VCaP (cell line): ENCODE results near the gene HIVEP3.

Experiments
- H3K27ac ChIP-seq: fragments of 450-650 bp; 2 replicates; pipeline ENCODE4 v1.5.1; 2017
- CTCF ChIP-seq: fragments of 450-650 bp; conservative IDR thresholded peaks from 2 replicates; pipeline ENCODE4 v1.5.1; 2017; ENCODE audit warnings: mild to moderate bottlenecking, moderate library complexity

HIVEP3 gene

GRCh38 chr1:41541592-41541952, 377.1 kb downstream of the HIVEP3 start:
- no peak overlapping the region for H3K27ac ChIP-seq
- no peak for TF ChIP-seq CTCF

- no peak for TF ChIP-seq CTCF
- no peak overlapping the region for H3K27ac ChIP-seq
These were observed 377.7 kb downstream of the HIVEP3 start for GRCh38 chr1:41540886-41541591.

- no peak for TF ChIP-seq CTCF
These were observed 378.7 kb downstream of the HIVEP3 start for GRCh38 chr1:41539999-41540398.

GRCh38 chr1:41539418-41539805, 379.3 kb downstream of the HIVEP3 start:
- H3K27ac ChIP-seq, result no peak overlapping the region
- no peak for TF ChIP-seq CTCF

More at GRCh38 chr1:41539999-41540398, 378.7 kb downstream of the HIVEP3 start:
- no peak overlapping the region for H3K27ac ChIP-seq

- TF ChIP-seq CTCF, result no peak
- H3K27ac ChIP-seq, result no peak overlapping the region
These were observed 379.8 kb downstream of the HIVEP3 start for GRCh38 chr1:41538741-41539417.

- no peak overlapping the region for H3K27ac ChIP-seq
- TF ChIP-seq CTCF, result no peak
These were observed 380.9 kb downstream of the HIVEP3 start for GRCh38 chr1:41537788-41538351.

- no peak for TF ChIP-seq CTCF
- H3K27ac ChIP-seq, result no peak overlapping the region
These were observed 381.5 kb downstream of the HIVEP3 start for GRCh38 chr1:41537251-41537650.
